Ishikawa (cell line): Measurements from ENCODE around the gene LRRC17.

ENCODE experiments used
- CEBPB ChIP-seq: IDR thresholded peaks from 2 replicates; pipeline ENCODE4 v1.6.1; 2012
- CREB1 ChIP-seq: IDR thresholded peaks from 2 replicates; pipeline ENCODE4 v1.6.1; 2012; ENCODE audit warnings: low read depth
- EGR1 ChIP-seq: IDR thresholded peaks from 2 replicates; pipeline ENCODE4 v1.6.1; 2012
- EP300 ChIP-seq: IDR thresholded peaks from 2 replicates; pipeline ENCODE4 v1.6.1; 2012; ENCODE audit warnings: borderline replicate concordance
- FOXM1 ChIP-seq: IDR thresholded peaks from 2 replicates; pipeline ENCODE4 v1.6.1; 2012; ENCODE audit warnings: low read depth, borderline replicate concordance
- NFIC ChIP-seq: IDR thresholded peaks from 2 replicates; pipeline ENCODE4 v1.6.1; 2012
- RAD21 ChIP-seq: IDR thresholded peaks from 2 replicates; pipeline ENCODE4 v1.6.1; 2012; ENCODE audit warnings: low read depth
- TAF1 ChIP-seq: IDR thresholded peaks from 2 replicates; pipeline ENCODE4 v1.6.1; 2012; ENCODE audit warnings: low read depth, mild to moderate bottlenecking
- TCF12 ChIP-seq: IDR thresholded peaks from 2 replicates; pipeline ENCODE4 v1.6.1; 2012; ENCODE audit warnings: low read depth
- TEAD4 ChIP-seq: IDR thresholded peaks from 2 replicates; pipeline ENCODE4 v1.6.1; 2012
- USF1 ChIP-seq: IDR thresholded peaks from 2 replicates; pipeline ENCODE4 v1.6.1; 2012
- YY1 ChIP-seq: IDR thresholded peaks from 2 replicates; pipeline ENCODE4 v1.6.1; 2012; ENCODE audit warnings: low read depth
- ZBTB7A ChIP-seq: IDR thresholded peaks from 2 replicates; pipeline ENCODE4 v1.6.1; 2012; ENCODE audit warnings: low read depth
- TF ChIP-seq, protein P1 (sequence below): IDR thresholded peaks from 2 replicates; pipeline ENCODE4 v1.6.1; 2012; ENCODE audit warnings: low read depth, mild to moderate bottlenecking
- TF ChIP-seq, protein P2 (sequence below): IDR thresholded peaks from 2 replicates; pipeline ENCODE4 v1.6.1; 2012

Gene LRRC17

GRCh38 chr7:102916426-102916825 lies 3.6 kb downstream of the LRRC17 start:
- TF ChIP-seq YY1 = no peak
- TF ChIP-seq, protein P1, sequence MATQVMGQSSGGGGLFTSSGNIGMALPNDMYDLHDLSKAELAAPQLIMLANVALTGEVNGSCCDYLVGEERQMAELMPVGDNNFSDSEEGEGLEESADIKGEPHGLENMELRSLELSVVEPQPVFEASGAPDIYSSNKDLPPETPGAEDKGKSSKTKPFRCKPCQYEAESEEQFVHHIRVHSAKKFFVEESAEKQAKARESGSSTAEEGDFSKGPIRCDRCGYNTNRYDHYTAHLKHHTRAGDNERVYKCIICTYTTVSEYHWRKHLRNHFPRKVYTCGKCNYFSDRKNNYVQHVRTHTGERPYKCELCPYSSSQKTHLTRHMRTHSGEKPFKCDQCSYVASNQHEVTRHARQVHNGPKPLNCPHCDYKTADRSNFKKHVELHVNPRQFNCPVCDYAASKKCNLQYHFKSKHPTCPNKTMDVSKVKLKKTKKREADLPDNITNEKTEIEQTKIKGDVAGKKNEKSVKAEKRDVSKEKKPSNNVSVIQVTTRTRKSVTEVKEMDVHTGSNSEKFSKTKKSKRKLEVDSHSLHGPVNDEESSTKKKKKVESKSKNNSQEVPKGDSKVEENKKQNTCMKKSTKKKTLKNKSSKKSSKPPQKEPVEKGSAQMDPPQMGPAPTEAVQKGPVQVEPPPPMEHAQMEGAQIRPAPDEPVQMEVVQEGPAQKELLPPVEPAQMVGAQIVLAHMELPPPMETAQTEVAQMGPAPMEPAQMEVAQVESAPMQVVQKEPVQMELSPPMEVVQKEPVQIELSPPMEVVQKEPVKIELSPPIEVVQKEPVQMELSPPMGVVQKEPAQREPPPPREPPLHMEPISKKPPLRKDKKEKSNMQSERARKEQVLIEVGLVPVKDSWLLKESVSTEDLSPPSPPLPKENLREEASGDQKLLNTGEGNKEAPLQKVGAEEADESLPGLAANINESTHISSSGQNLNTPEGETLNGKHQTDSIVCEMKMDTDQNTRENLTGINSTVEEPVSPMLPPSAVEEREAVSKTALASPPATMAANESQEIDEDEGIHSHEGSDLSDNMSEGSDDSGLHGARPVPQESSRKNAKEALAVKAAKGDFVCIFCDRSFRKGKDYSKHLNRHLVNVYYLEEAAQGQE = no peak
- no peak for TF ChIP-seq FOXM1
- no peak for TF ChIP-seq RAD21

GRCh38 chr7:102916881-102917280 lies 4.1 kb downstream of the LRRC17 start:
- TF ChIP-seq ZBTB7A (no peak), YY1 (no peak), TCF12 (no peak), EGR1 (no peak), USF1 (no peak)
- TF ChIP-seq, protein P2, sequence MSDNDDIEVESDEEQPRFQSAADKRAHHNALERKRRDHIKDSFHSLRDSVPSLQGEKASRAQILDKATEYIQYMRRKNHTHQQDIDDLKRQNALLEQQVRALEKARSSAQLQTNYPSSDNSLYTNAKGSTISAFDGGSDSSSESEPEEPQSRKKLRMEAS = no peak

DNA sequence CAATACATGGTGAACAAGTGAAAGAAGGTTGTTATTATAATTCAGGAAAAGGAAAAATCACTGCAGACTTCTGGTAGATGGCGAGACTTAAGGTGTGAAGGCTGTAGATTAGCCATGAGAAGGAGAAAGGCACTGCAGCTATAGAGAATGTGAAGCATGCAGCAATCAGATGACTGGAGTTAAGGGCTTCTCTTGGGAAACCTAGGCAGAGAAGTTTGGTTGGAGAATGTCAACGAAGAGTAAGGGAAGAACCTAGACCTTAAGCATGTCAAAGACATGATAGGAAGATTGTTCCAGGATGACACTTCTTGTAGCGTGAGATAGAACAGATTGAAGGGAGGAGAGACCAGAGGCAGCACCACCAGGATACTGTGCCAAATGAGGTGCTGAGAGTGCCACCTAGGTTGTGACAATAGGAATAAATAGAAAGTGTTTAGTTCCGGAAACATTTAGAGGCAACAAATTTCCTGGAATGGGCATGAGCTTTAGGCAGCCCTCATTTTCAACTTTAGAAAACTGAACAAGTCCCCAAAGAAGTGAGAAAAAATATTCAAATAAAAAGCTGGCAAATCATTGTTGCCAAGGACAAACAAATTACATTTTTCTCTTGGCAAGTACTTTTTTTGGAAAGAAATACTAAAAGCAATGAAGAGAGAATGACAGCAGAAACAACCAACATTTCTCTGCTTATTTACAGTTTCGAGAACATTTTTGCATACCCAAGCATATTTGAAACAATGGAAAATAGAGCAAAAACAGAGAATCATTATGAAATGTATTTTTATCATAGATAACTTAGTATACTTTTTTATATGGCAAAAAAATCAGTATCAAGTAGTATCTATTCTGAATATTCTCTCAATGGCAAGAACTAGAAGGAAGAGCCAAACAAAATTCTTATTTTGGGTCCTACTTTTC lies 4.9 kb downstream of the LRRC17 start:
- TF ChIP-seq, protein P2 = no peak
- peak; percentile 49; the same call in 1 of the 2 replicates for TF ChIP-seq RAD21

- TF ChIP-seq, protein P2 = no peak
- TF ChIP-seq CEBPB = no peak
Measured at GRCh38 chr7:102918845-102919244, 6.0 kb downstream of the LRRC17 start.

- TF ChIP-seq EP300 (no peak), TAF1 (no peak), NFIC (no peak), RAD21 (no peak), ZBTB7A (no peak), TCF12 (no peak), CEBPB (no peak), CREB1 (no peak), YY1 (no peak), TEAD4 (no peak), FOXM1 (no peak)
- TF ChIP-seq, protein P2 = no peak
Measured at GRCh38 chr7:102925976-102926782, 13.4 kb downstream of the LRRC17 start.

GRCh38 chr7:102926783-102927140 lies 14.0 kb downstream of the LRRC17 start:
- no peak for TF ChIP-seq NFIC
- no peak for TF ChIP-seq FOXM1
- TF ChIP-seq CEBPB = no peak

GRCh38 chr7:102927312-102927933 lies 14.6 kb downstream of the LRRC17 start:
- TF ChIP-seq EP300 = no peak
- no peak for TF ChIP-seq RAD21
- TF ChIP-seq TEAD4 = no peak
- no peak for TF ChIP-seq NFIC
- no peak for TF ChIP-seq TCF12
- TF ChIP-seq USF1 = no peak
- TF ChIP-seq, protein P2 = no peak
- TF ChIP-seq CREB1 = no peak
- TF ChIP-seq CEBPB = no peak
- TF ChIP-seq YY1 = no peak
- TF ChIP-seq, protein P1 = no peak
- no peak for TF ChIP-seq TAF1
- TF ChIP-seq EGR1 = no peak
- TF ChIP-seq FOXM1 = no peak
- TF ChIP-seq ZBTB7A = no peak
